B cell (primary cell): ENCODE results near the gene TENT4A. TPM values are rescaled to one million over a fixed set of nuclear protein-coding genes. Genes with fewer than 3 reads are reported as not detected.

Source experiments
- ATAC-seq: fragments of 200-7000 bp; cut with Tn5 transposase; one replicate; pipeline ENCODE4 v1.10.0; 2021; ENCODE audit warnings: low read depth, mild to moderate bottlenecking, moderate number of reproducible peaks, moderate library complexity
- CTCF ChIA-PET: fragments of 350-600 bp; sonication (Branson Sonifier 250); formaldehyde crosslinking; loops from one replicate; lab custom pipeline; 2021; ENCODE audit warnings: antibody characterized with exemption, inconsistent platforms; lab: Charles Lee
- POLR2A ChIA-PET: fragments of 350-600 bp; sonication (Branson Sonifier 250); formaldehyde crosslinking; loops from one replicate; lab custom pipeline; 2021; ENCODE audit warnings: antibody characterized with exemption; lab: Charles Lee
- DNase-seq: peaks from one replicate; pipeline ENCODE4 v3.0.0; 2013
- H2AFZ ChIP-seq: 2 replicates; pipeline ENCODE4 v1.6.1; 2012; ENCODE audit warnings: mild to moderate bottlenecking, low read depth, low read length; ENCODE audit not compliant: insufficient read depth, poor library complexity, severe bottlenecking
- H3K27ac ChIP-seq, 2 donors: 1 replicate in 1 of 2; 2 replicates in 1 of 2; pipeline ENCODE4 v1.5.1; 2012 to 2013; ENCODE audit warnings: low read length in 2 of 2, mild to moderate bottlenecking in 2 of 2, moderate library complexity in 1 of 2
- H3K27me3 ChIP-seq, 4 experiments: fragments of 200-600 bp in 1 of 4; sonication (generic) in 1 of 4; replicated peaks in 1 of 4; 1 replicate in 2 of 4; 2 replicates in 2 of 4; pipeline versions ENCODE4 v1.6.1 to v1.7.0; 2013 to 2016; ENCODE audit warnings: low read length in 3 of 4, mild to moderate bottlenecking in 2 of 4, mixed read lengths in 1 of 4, moderate library complexity in 1 of 4; ENCODE audit not compliant: insufficient read depth in 4 of 4, control insufficient read depth in 3 of 4; ENCODE audit errors: control extremely low read depth in 1 of 4
- H3K36me3 ChIP-seq, 2 experiments: replicated peaks in 1 of 2; 1 replicate in 1 of 2; 2 replicates in 1 of 2; pipeline versions ENCODE4 v1.6.1 to v1.7.1; 2013; ENCODE audit warnings: low read length in 1 of 2; ENCODE audit not compliant: insufficient read depth in 2 of 2, control insufficient read depth in 1 of 2; ENCODE audit errors: control extremely low read depth in 1 of 2, extremely low read depth in 1 of 2
- H3K4me1 ChIP-seq, 2 donors: fragments of 200-600 bp in 1 of 2; sonication (generic) in 1 of 2; 1 replicate in 1 of 2; 2 replicates in 1 of 2; pipeline versions ENCODE4 v1.5.1 to v1.6.1; 2013 to 2017; ENCODE audit warnings: low read length in 2 of 2; ENCODE audit not compliant: control insufficient read depth in 2 of 2, insufficient read depth in 2 of 2
- H3K4me2 ChIP-seq: replicated peaks from 2 replicates; pipeline ENCODE3; 2012; ENCODE audit warnings: mild to moderate bottlenecking, low read depth, low read length; ENCODE audit not compliant: poor library complexity, severe bottlenecking
- H3K4me3 ChIP-seq, 5 experiments: fragments of 200-600 bp in 1 of 5; sonication (generic) in 1 of 5; 1 replicate in 3 of 5; 2 replicates in 2 of 5; pipeline versions ENCODE4 v1.5.1 to v1.7.0; 2011 to 2016; ENCODE audit warnings: low read length in 4 of 5, mild to moderate bottlenecking in 4 of 5, low read depth in 2 of 5, control low read depth in 1 of 5, moderate library complexity in 1 of 5; ENCODE audit not compliant: insufficient read depth in 1 of 5; ENCODE audit errors: control extremely low read depth in 1 of 5, extremely low read depth in 1 of 5
- H3K79me2 ChIP-seq: fragments of 200-600 bp; sonication (generic); one replicate; pipeline ENCODE4 v1.6.0; 2016; ENCODE audit warnings: low read length; ENCODE audit not compliant: control insufficient read depth, insufficient read depth
- H3K9ac ChIP-seq: fragments of 200-600 bp; sonication (generic); 2 replicates; pipeline ENCODE4 v1.6.1; 2017; ENCODE audit warnings: mild to moderate bottlenecking, low read length, moderate library complexity
- H3K9me3 ChIP-seq, 3 donors: one replicate each; pipeline versions ENCODE4 v1.6.1 to v1.7.1; 2013; ENCODE audit warnings: low read length in 2 of 3; ENCODE audit not compliant: control insufficient read depth in 2 of 3, insufficient read depth in 1 of 3; ENCODE audit errors: control extremely low read depth in 1 of 3
- H4K20me1 ChIP-seq: 2 replicates; pipeline ENCODE4 v1.6.0; 2012; ENCODE audit warnings: mild to moderate bottlenecking, low read length; ENCODE audit not compliant: insufficient read depth, control insufficient read depth, poor library complexity, severe bottlenecking
- H3K27ac Mint-ChIP-seq: one replicate; pipeline ENCODE4 v1.8.0; 2021; ENCODE audit warnings: mixed read lengths
- H3K27me3 Mint-ChIP-seq: one replicate; pipeline ENCODE4 v1.8.0; 2021; ENCODE audit warnings: mixed read lengths
- H3K4me1 Mint-ChIP-seq: one replicate; pipeline ENCODE4 v1.8.0; 2021; ENCODE audit warnings: mixed read lengths
- H3K4me3 Mint-ChIP-seq: one replicate; pipeline ENCODE4 v1.8.0; 2021; ENCODE audit warnings: mixed read lengths
- H3K9me3 Mint-ChIP-seq: one replicate; pipeline ENCODE4 v1.8.0; 2022; ENCODE audit warnings: mixed read lengths; ENCODE audit not compliant: insufficient read depth
- CTCF ChIP-seq: fragments of 200-600 bp; IDR thresholded peaks from one replicate; pipeline ENCODE4 v1.8.0; 2022; ENCODE audit warnings: antibody characterized with exemption, mild to moderate bottlenecking
- EZH2 ChIP-seq: IDR thresholded peaks from 2 replicates; pipeline ENCODE4 v1.6.1; 2012; ENCODE audit warnings: borderline replicate concordance, low read depth, mild to moderate bottlenecking, moderate library complexity, low read length; ENCODE audit not compliant: insufficient read depth, poor library complexity, severe bottlenecking
- WGBS: methylation state at CpG from one replicate; pipeline ENCODE4 v1.1.5; 2013; ENCODE audit warnings: missing lambda C conversion rate; ENCODE audit not compliant: insufficient coverage; 5-methylcytosine and 5-hydroxymethylcytosine counted together
- intact Hi-C: fragments of 100-400 bp; cut with micrococcal nuclease; formaldehyde crosslinking; loops from one replicate; pipeline ENCODE4 v1.10.0; 2022
- polyA plus RNA-seq: library from polyadenylated mRNA; depleted of rRNA; stranded (reverse); fragments of >200 nt; gene quantifications from 2 replicates; pipeline ENCODE4 v1.2.3, GENCODE V29; 2012
- total RNA-seq, 2 donors: library from RNA; stranded (reverse); fragments of 120-200 nt in 1 of 2; gene quantifications; 1 replicate in 1 of 2; 2 replicates in 1 of 2; pipeline versions ENCODE4 v1.2.3 to v1.2.4, GENCODE V29; 2013 to 2022

TENT4A gene
- total and polyA plus RNA-seq, 2 donors (not counting 1 experiment from before 2014, with no cell fraction given) = 18.5 to 63.6 TPM

- DNase-seq = peak; percentile 99
- Mint-ChIP-seq H3K27ac (peak overlapping the region; percentile 96), H3K4me3 (peak overlapping the region; percentile 92), H3K9me3 (no peaks in the 10 kb centered on the region), H3K4me1 (peaks cover 41% of the 10 kb centered on the region), H3K27me3 (no peaks in the 10 kb centered on the region)
- Histone ChIP-seq H3K4me3 (peak overlapping the region; percentile 58 to 92 (median 67)), H3K27me3 (no peaks in the 10 kb centered on the region), H3K27ac (peak overlapping the region; percentile 39 to 80), H2AFZ (peak overlapping the region; percentile 92), H3K9me3 (no peaks in the 10 kb centered on the region), H3K4me2 (peak overlapping the region; percentile 94), H3K9ac (peak overlapping the region; percentile 84), H3K79me2 (peaks cover 35% of the 10 kb centered on the region), H3K4me1 (peaks cover 34 to 39% of the 10 kb centered on the region in 2 donors), H4K20me1 (peaks cover 29% of the 10 kb centered on the region), H3K36me3 (peaks cover 0 to 2% of the 10 kb centered on the region in 2 experiments)
- ChIA-PET POLR2A (interaction anchor here (0.5 to 2.3 kb wide), 6 partner anchors 17 to 1290 kb away, joined by 3 to 12 read pairs (median 3); partner anchors contain the start of genes ICE1, NSUN2 and SRD5A1), CTCF (interaction anchor here (0.8 to 1.3 kb wide), 4 partner anchors 33 to 61 kb away, joined by 3 to 4 read pairs (median 3); no protein-coding TSS in a partner anchor)
- WGBS = under 1% methylated on average over 85 of the region's 85 CpGs
- intact Hi-C loops = loop anchor here (1.0 to 10.0 kb wide), 7 partner anchors 16 to 1218 kb away; partner anchors contain the start of genes FASTKD3, MED10, MTRR and NSUN2
- ATAC-seq = peak; percentile 74
- TF ChIP-seq EZH2 (no peak), CTCF (peak; percentile 14)
Measured at GRCh38 chr5:6712577-6713273, 507 bp upstream of the TENT4A start.
